SK-N-SH (cell line): ENCODE data around the gene GCDH.

Source experiments
- CTCF ChIP-seq: fragments of 200-600 bp; sonication (generic); IDR thresholded peaks from 2 replicates; pipeline ENCODE4 v1.6.1; 2017; ENCODE audit warnings: antibody characterized with exemption, mild to moderate bottlenecking, moderate library complexity
- EP300 ChIP-seq, 2 experiments: IDR thresholded peaks; 2 replicates each; pipeline versions ENCODE4 v1.4.0 to v1.6.1; 2012; ENCODE audit warnings: borderline replicate concordance in 1 of 2, low read depth in 1 of 2, low read length in 1 of 2
- EZH2phosphoT487 ChIP-seq: fragments of 200-600 bp; sonication (generic); IDR thresholded peaks from 2 replicates; pipeline ENCODE4 v1.6.1; 2017; ENCODE audit warnings: low read depth, mixed run types, mild to moderate bottlenecking, antibody characterized with exemption, moderate library complexity, borderline replicate concordance
- GATA2 ChIP-seq: sonication (generic); formaldehyde crosslinking; IDR thresholded peaks from 2 replicates; pipeline ENCODE4 v1.5.0; 2020; ENCODE audit warnings: mild to moderate bottlenecking, missing genetic modification reagents
- JUND ChIP-seq: IDR thresholded peaks from 2 replicates; pipeline ENCODE4 v1.4.0; 2012
- MAX ChIP-seq: IDR thresholded peaks from 2 replicates; pipeline ENCODE4 v1.4.0; 2012; ENCODE audit warnings: low read depth
- POLR2AphosphoS5 ChIP-seq: IDR thresholded peaks from 2 replicates; pipeline ENCODE4 v1.6.1; 2012; ENCODE audit warnings: low read depth, low read length
- REST ChIP-seq: IDR thresholded peaks from 2 replicates; pipeline ENCODE4 v1.6.1; 2012; ENCODE audit warnings: mild to moderate bottlenecking, low read depth, low read length, moderate library complexity
- TCF12 ChIP-seq: IDR thresholded peaks from 2 replicates; pipeline ENCODE4 v1.4.0; 2012
- USF1 ChIP-seq: IDR thresholded peaks from 2 replicates; pipeline ENCODE4 v1.4.0; 2012; ENCODE audit warnings: low read depth, borderline replicate concordance

GRCh38 chr19:12865746-12866415, 25.1 kb upstream of the GCDH start:
- TF ChIP-seq CTCF (no peak), USF1 (no peak), GATA2 (no peak), EP300 (IDR thresholded peaks at IDR 0.05; ENCODE audit: borderline replicate concordance in 1 of 2, low read depth in 1 of 2, low read length in 1 of 2) (no peak), EZH2phosphoT487 (no peak), JUND (no peak), MAX (no peak), TCF12 (no peak), POLR2AphosphoS5 (no peak), REST (no peak)
